GM12865 (cell line): Measurements from ENCODE around the gene PTPRF.

Experiments
- DNase-seq: peaks from one replicate; pipeline ENCODE4 v3.0.0; 2010; ENCODE audit warnings: low read depth
- H3K4me3 ChIP-seq: 2 replicates; pipeline ENCODE4 v1.5.1; 2011; ENCODE audit warnings: mild to moderate bottlenecking, low read depth, low read length, control low read depth
- CTCF ChIP-seq: IDR thresholded peaks from 2 replicates; pipeline ENCODE4 v1.5.1; 2011; ENCODE audit warnings: low read length, control low read depth, low read depth, inconsistent platforms; ENCODE audit not compliant: insufficient read depth; ENCODE audit errors: missing control alignments

The PTPRF gene

GRCh38 chr1:43608827-43609226 is 78.1 kb downstream of the PTPRF start:
- H3K4me3 ChIP-seq = no peak overlapping the region
- no peak for TF ChIP-seq CTCF
- DNase-seq = no peak

GRCh38 chr1:43610339-43610738 is 79.7 kb downstream of the PTPRF start:
- no peak for DNase-seq
- no peak for TF ChIP-seq CTCF
- no peak overlapping the region for H3K4me3 ChIP-seq

GRCh38 chr1:43611950-43612349 is 81.3 kb downstream of the PTPRF start:
- DNase-seq = no peak
- H3K4me3 ChIP-seq = no peak overlapping the region
- no peak for TF ChIP-seq CTCF

GRCh38 chr1:43612406-43612805 is 81.7 kb downstream of the PTPRF start:
- DNase-seq = no peak
- no peak overlapping the region for H3K4me3 ChIP-seq
- TF ChIP-seq CTCF = no peak

GRCh38 chr1:43613075-43613942 is 82.6 kb downstream of the PTPRF start:
- no peak for TF ChIP-seq CTCF

GRCh38 chr1:43614211-43614610 is 83.5 kb downstream of the PTPRF start:
- no peak for TF ChIP-seq CTCF
- no peak for DNase-seq
- H3K4me3 ChIP-seq = no peak overlapping the region

More at GRCh38 chr1:43613075-43613942, 82.6 kb downstream of the PTPRF start:
- no peak overlapping the region for H3K4me3 ChIP-seq
- no peak for DNase-seq

GRCh38 chr1:43614891-43615290 is 84.2 kb downstream of the PTPRF start:
- DNase-seq = no peak
- H3K4me3 ChIP-seq = no peak overlapping the region
- TF ChIP-seq CTCF = no peak
